GM12878 (cell line): ENCODE data around the gene LMF1.

Source experiments
- CEBPB ChIP-seq, 2 experiments: fragments of 150-350 bp in 1 of 2; IDR thresholded peaks; 2 replicates each; pipeline ENCODE4 v1.6.1; 2012 to 2014; ENCODE audit warnings: low read depth in 2 of 2, low read length in 2 of 2, borderline replicate concordance in 1 of 2, inconsistent platforms in 1 of 2
- EP300 ChIP-seq, 2 experiments: fragments of 150-350 bp in 1 of 2; IDR thresholded peaks; 2 replicates each; pipeline ENCODE4 v1.6.1; 2011 to 2012; ENCODE audit warnings: low read depth in 2 of 2, low read length in 2 of 2, borderline replicate concordance in 1 of 2, improper control_type of control experiment in 1 of 2, inconsistent platforms in 1 of 2; ENCODE audit not compliant: control insufficient read depth in 1 of 2
- KDM1A ChIP-seq: fragments of 200-600 bp; sonication (generic); IDR thresholded peaks from 2 replicates; pipeline ENCODE4 v1.6.1; 2016; ENCODE audit warnings: borderline replicate concordance
- POLR2AphosphoS2 ChIP-seq: IDR thresholded peaks from 2 replicates; pipeline ENCODE4 v1.6.1; 2011; ENCODE audit warnings: low read depth, mild to moderate bottlenecking, low read length, improper control_type of control experiment, moderate library complexity
- TF ChIP-seq, protein P1 (sequence below), 3 experiments: IDR thresholded peaks in 2 of 3; conservative IDR thresholded peaks in 1 of 3; 2 replicates each; pipeline ENCODE4 v1.5.1; 2011; ENCODE audit warnings: low read depth in 3 of 3, low read length in 3 of 3, mild to moderate bottlenecking in 3 of 3, control low read depth in 2 of 3, moderate library complexity in 2 of 3, inconsistent platforms in 1 of 3, mixed read lengths in 1 of 3; ENCODE audit not compliant: control insufficient read depth in 2 of 3, insufficient read depth in 1 of 3; ENCODE audit errors: extremely low read depth in 1 of 3

GRCh38 chr16:918741-919657 lies 51.8 kb downstream of the LMF1 start:
- TF ChIP-seq KDM1A (no peak), CEBPB (IDR thresholded peaks at IDR 0.05; ENCODE audit: borderline replicate concordance in 1 of 2, low read depth in 2 of 2, low read length in 2 of 2) (no peak), POLR2AphosphoS2 (no peak), EP300 (IDR thresholded peaks at IDR 0.05; ENCODE audit: borderline replicate concordance in 1 of 2, control insufficient read depth in 1 of 2, low read depth in 2 of 2, low read length in 2 of 2) (no peak)
- TF ChIP-seq, protein P1, sequence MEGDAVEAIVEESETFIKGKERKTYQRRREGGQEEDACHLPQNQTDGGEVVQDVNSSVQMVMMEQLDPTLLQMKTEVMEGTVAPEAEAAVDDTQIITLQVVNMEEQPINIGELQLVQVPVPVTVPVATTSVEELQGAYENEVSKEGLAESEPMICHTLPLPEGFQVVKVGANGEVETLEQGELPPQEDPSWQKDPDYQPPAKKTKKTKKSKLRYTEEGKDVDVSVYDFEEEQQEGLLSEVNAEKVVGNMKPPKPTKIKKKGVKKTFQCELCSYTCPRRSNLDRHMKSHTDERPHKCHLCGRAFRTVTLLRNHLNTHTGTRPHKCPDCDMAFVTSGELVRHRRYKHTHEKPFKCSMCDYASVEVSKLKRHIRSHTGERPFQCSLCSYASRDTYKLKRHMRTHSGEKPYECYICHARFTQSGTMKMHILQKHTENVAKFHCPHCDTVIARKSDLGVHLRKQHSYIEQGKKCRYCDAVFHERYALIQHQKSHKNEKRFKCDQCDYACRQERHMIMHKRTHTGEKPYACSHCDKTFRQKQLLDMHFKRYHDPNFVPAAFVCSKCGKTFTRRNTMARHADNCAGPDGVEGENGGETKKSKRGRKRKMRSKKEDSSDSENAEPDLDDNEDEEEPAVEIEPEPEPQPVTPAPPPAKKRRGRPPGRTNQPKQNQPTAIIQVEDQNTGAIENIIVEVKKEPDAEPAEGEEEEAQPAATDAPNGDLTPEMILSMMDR (IDR thresholded peaks at IDR 0.05 in 2 of 3, conservative IDR thresholded peaks at IDR 0.05 in 1 of 3; ENCODE audit: control insufficient read depth in 2 of 3, extremely low read depth in 1 of 3, insufficient read depth in 1 of 3, low read depth in 3 of 3, low read length in 3 of 3) = no peak
